Measurements from ENCODE around the gene LYSMD4. TPM values are rescaled to one million over a fixed set of nuclear protein-coding genes. Genes with fewer than 3 reads are reported as not detected.

The LYSMD4 gene
- total RNA-seq, 4 donors from 2014 or later, result 5.0 to 17.5 (median 9.5) TPM

Small RNA genes within 50 kb of the gene (small RNA-seq; reads per million reads assigned to genes)
- not detected for gene RF00019

Other genes starting within 250 kb of the LYSMD4 start
- gene MEF2A, start 167.5 kb downstream of the LYSMD4 start, total RNA-seq, result 10 to 100 TPM; 47.8 to 74.4 (median 54.0) TPM